Keratinocyte (primary cell): ENCODE data around the gene DNMT3A. TPM values are rescaled to one million over a fixed set of nuclear protein-coding genes. Genes with fewer than 3 reads are reported as not detected.
"Not testable (repeated sequence)": the region's sequence is repeated elsewhere in the genome, so short reads cannot be mapped to it uniquely, and the experiment has no call there.

Source experiments
- DNase-seq: peaks from one replicate; pipeline ENCODE4 v3.0.0-alpha.2; 2011; ENCODE audit warnings: low read depth, missing footprints, low spot score
- FAIRE-seq: peaks from 2 replicates; lab custom pipeline; 2011; peaks lifted over from hg19 to GRCh38; lab: Jason Lieb, UNC
- H2AFZ ChIP-seq: 2 replicates; pipeline ENCODE4 v1.6.0; 2012; ENCODE audit warnings: low read length, control low read depth, inconsistent platforms; ENCODE audit not compliant: control insufficient read depth
- H3K27ac ChIP-seq: 2 replicates; pipeline ENCODE4 v1.5.1; 2011; ENCODE audit warnings: low read length; ENCODE audit not compliant: control insufficient read depth, insufficient read depth
- H3K27me3 ChIP-seq: 3 replicates; pipeline ENCODE4 v1.6.0; 2011; ENCODE audit warnings: low read length; ENCODE audit not compliant: control insufficient read depth, insufficient read depth; ENCODE audit errors: extremely low read depth
- H3K36me3 ChIP-seq, 2 experiments: 2 replicates in 1 of 2; 3 replicates in 1 of 2; pipeline ENCODE4 v1.5.1; 2011; ENCODE audit warnings: low read length in 2 of 2, mild to moderate bottlenecking in 1 of 2; ENCODE audit not compliant: control insufficient read depth in 2 of 2, insufficient read depth in 2 of 2; ENCODE audit errors: extremely low read depth in 1 of 2
- H3K4me1 ChIP-seq: 3 replicates; pipeline ENCODE4 v1.5.1; 2011; ENCODE audit warnings: low read length; ENCODE audit not compliant: control insufficient read depth, insufficient read depth; ENCODE audit errors: extremely low read depth
- H3K4me2 ChIP-seq: 3 replicates; pipeline ENCODE4 v1.6.0; 2011; ENCODE audit warnings: low read depth, low read length; ENCODE audit not compliant: control insufficient read depth, insufficient read depth; ENCODE audit errors: extremely low read depth
- H3K4me3 ChIP-seq, 3 experiments: fragments of 200-600 bp in 1 of 3; sonication (generic) in 1 of 3; 2 replicates in 2 of 3; 3 replicates in 1 of 3; pipeline ENCODE4 v1.5.1; 2011 to 2016; ENCODE audit warnings: low read length in 3 of 3, mild to moderate bottlenecking in 3 of 3, control low read depth in 2 of 3, inconsistent platforms in 1 of 3, low read depth in 1 of 3, mixed read lengths in 1 of 3, mixed run types in 1 of 3, moderate library complexity in 1 of 3; ENCODE audit not compliant: control insufficient read depth in 2 of 3, insufficient read depth in 2 of 3; ENCODE audit errors: extremely low read depth in 1 of 3
- H3K79me2 ChIP-seq: 2 replicates; pipeline ENCODE4 v1.6.0; 2012; ENCODE audit warnings: low read length; ENCODE audit not compliant: control insufficient read depth, insufficient read depth
- H3K9ac ChIP-seq: 3 replicates; pipeline ENCODE4 v1.6.0; 2011; ENCODE audit warnings: low read length; ENCODE audit not compliant: control insufficient read depth, insufficient read depth; ENCODE audit errors: extremely low read depth
- H3K9me1 ChIP-seq: 3 replicates; pipeline ENCODE4 v1.6.0; 2011; ENCODE audit warnings: low read length; ENCODE audit not compliant: control insufficient read depth, insufficient read depth; ENCODE audit errors: extremely low read depth
- H3K9me3 ChIP-seq: 2 replicates; pipeline ENCODE4 v1.5.1; 2012; ENCODE audit warnings: low read depth, low read length; ENCODE audit not compliant: control insufficient read depth
- H4K20me1 ChIP-seq: 3 replicates; pipeline ENCODE4 v1.6.0; 2011; ENCODE audit warnings: low read length; ENCODE audit not compliant: control insufficient read depth, insufficient read depth; ENCODE audit errors: extremely low read depth
- EZH2 ChIP-seq: IDR thresholded peaks from one replicate; pipeline ENCODE4 v1.6.1; 2012; ENCODE audit warnings: inconsistent platforms, mild to moderate bottlenecking, low read length, moderate library complexity
- dilution Hi-C: fragments of 300-500 bp; cut with MboI; formaldehyde crosslinking; loops from one replicate; pipeline ENCODE4 v1.7.0; 2020; ENCODE audit warnings: low sequenced_read_pairs; ENCODE audit not compliant: extremely low pct_ligation_motif_present
- polyA plus RNA-seq, 5 experiments: library from polyadenylated mRNA; depleted of rRNA in 3 of 5; stranded (reverse) in 3 of 5; stranded (forward) in 1 of 5; unstranded in 1 of 5; fragments of >200 nt; gene quantifications; 1 replicate in 1 of 5; 2 replicates in 3 of 5; 3 replicates in 1 of 5; pipeline versions ENCODE4 v1.2.1 to v1.2.3, GENCODE V29; 2011 to 2012; ENCODE audit warnings: missing spikeins in 2 of 5, low read depth in 1 of 5, low replicate concordance in 1 of 5
- TF ChIP-seq, protein P1 (sequence below), 3 experiments: IDR thresholded peaks in 1 of 3; conservative IDR thresholded peaks in 1 of 3; optimal IDR thresholded peaks in 1 of 3; 2 replicates in 2 of 3; 3 replicates in 1 of 3; pipeline versions ENCODE3 to v1.5.1; 2011; ENCODE audit warnings: low read length in 3 of 3, mild to moderate bottlenecking in 3 of 3, moderate library complexity in 2 of 3, control low read depth in 1 of 3, inconsistent platforms in 1 of 3; ENCODE audit not compliant: insufficient read depth in 2 of 3; ENCODE audit errors: extremely low read depth in 1 of 3

DNMT3A gene
- polyA plus RNA-seq, 1 donor (not counting 4 experiments of a cell fraction or from before 2014, with no cell fraction given) = 1.5 TPM

DNA sequence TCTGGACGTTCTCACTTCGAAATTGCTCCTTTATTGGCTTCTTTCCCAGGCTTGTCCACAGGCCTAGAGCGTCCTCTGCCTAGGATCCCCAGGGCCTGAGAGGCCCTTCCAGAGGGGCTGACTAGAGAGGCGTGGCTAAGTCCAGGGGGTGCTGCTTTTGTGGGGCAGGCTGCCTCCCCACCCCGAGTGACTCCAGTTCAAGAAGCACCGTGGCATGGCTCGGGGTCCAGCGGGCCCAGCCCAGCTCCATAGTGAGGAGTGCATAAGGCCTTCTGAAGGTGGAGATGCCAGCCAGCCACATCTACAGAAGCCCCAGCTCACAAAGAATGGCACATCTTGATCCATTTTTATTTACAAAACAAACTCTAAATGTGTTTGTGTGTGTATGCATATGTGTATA, 128.5 kb downstream of the DNMT3A start:
- TF ChIP-seq EZH2 = no peak
- TF ChIP-seq, protein P1, sequence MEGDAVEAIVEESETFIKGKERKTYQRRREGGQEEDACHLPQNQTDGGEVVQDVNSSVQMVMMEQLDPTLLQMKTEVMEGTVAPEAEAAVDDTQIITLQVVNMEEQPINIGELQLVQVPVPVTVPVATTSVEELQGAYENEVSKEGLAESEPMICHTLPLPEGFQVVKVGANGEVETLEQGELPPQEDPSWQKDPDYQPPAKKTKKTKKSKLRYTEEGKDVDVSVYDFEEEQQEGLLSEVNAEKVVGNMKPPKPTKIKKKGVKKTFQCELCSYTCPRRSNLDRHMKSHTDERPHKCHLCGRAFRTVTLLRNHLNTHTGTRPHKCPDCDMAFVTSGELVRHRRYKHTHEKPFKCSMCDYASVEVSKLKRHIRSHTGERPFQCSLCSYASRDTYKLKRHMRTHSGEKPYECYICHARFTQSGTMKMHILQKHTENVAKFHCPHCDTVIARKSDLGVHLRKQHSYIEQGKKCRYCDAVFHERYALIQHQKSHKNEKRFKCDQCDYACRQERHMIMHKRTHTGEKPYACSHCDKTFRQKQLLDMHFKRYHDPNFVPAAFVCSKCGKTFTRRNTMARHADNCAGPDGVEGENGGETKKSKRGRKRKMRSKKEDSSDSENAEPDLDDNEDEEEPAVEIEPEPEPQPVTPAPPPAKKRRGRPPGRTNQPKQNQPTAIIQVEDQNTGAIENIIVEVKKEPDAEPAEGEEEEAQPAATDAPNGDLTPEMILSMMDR (optimal IDR thresholded peaks at IDR 0.05 in 1 of 3, IDR thresholded peaks at IDR 0.05 in 1 of 3, conservative IDR thresholded peaks at IDR 0.05 in 1 of 3; ENCODE audit: extremely low read depth in 1 of 3, insufficient read depth in 2 of 3, low read length in 3 of 3) = no peak
- Histone ChIP-seq H3K4me2 (no peak overlapping the region), H2AFZ (no peak overlapping the region), H4K20me1 (no peaks in the 10 kb centered on the region), H3K27me3 (no peaks in the 10 kb centered on the region), H3K4me3 (no peak overlapping the region), H3K4me1 (no peaks in the 10 kb centered on the region), H3K27ac (no peak overlapping the region), H3K9me1 (no peaks in the 10 kb centered on the region), H3K9me3 (no peaks in the 10 kb centered on the region), H3K36me3 (no peaks in the 10 kb centered on the region), H3K79me2 (no peaks in the 10 kb centered on the region), H3K9ac (no peak overlapping the region)
- FAIRE-seq (no peak), DNase-seq (no peak)
- dilution Hi-C loops = no loop called here

DNA sequence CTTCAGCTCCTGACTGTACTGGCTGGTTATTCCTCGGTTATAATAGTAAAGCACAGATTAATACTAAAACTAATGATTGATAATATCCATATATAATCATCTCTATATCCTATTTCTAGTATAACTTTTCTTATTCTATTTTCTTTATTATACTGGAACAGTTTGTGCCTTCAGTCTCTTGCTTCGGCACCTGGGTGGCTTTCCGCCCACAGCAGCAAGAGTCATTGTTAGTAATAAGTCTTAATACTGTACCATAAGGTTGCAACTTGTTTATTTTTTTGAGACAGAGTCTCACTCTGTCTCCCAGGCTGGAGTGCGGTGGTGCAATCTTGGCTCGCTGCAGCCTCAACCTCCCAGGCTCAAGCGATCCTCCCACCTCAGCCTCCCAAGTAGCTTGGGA, 130.8 kb downstream of the DNMT3A start:
- H3K36me3 ChIP-seq, H2AFZ ChIP-seq, FAIRE-seq, H3K9me1 ChIP-seq, H3K4me3 ChIP-seq, H3K27me3 ChIP-seq, dilution Hi-C loops, H4K20me1 ChIP-seq, DNase-seq, H3K4me1 ChIP-seq, H3K79me2 ChIP-seq, H3K9ac ChIP-seq, H3K27ac ChIP-seq, H3K9me3 ChIP-seq, H3K4me2 ChIP-seq: not testable (repeated sequence)

DNA sequence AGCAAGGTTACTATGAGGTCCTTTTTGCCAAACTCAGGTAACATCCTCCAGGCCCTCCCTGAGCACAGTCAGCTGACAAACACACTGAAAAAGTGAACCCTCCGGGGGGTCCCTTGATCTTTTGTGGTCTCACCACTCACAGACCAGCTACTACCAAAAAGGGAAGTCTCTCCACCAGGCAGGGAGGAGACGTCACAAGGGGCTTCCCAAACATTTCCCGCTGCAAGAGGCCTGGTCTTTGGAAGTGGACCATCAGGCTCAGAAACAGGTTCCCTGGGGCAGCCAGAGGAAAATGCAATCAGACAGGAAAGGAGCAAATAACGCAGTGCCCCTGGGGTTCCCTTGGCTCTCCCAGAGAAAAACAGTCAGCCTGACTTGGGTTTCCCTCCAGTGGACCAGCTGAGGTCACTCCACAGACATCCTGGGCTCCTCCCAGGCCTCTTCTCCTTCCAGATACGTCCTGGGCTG, 134.6 kb downstream of the DNMT3A start:
- Histone ChIP-seq H3K27me3 (no peaks in the 10 kb centered on the region), H3K36me3 (no peaks in the 10 kb centered on the region), H3K4me1 (no peaks in the 10 kb centered on the region), H4K20me1 (no peaks in the 10 kb centered on the region), H3K27ac (no peak overlapping the region), H3K9me3 (no peaks in the 10 kb centered on the region), H3K9me1 (no peaks in the 10 kb centered on the region), H2AFZ (no peak overlapping the region), H3K4me3 (no peak overlapping the region), H3K4me2 (no peak overlapping the region), H3K79me2 (no peaks in the 10 kb centered on the region), H3K9ac (no peak overlapping the region)
- dilution Hi-C loops = no loop called here
- DNase-seq (no peak), FAIRE-seq (no peak)
- no peak for TF ChIP-seq EZH2
